ENCODE measurements around the gene CFAP221.
A peak's percentile ranks its signal among the peaks of the same experiment; 100 is the strongest.

- TF ChIP-seq CTCF (IDR thresholded peaks at IDR 0.05) (peak in 4 of 7 experiments; percentile 16 to 36 (median 30)), POLR2A (IDR thresholded peaks at IDR 0.05) (no peak)
Observed at GRCh38 chr2:119592436-119592835, 48.2 kb downstream of the CFAP221 start.

Data from body of pancreas (tissue), 4 donors.